ENCODE results near the gene IL5RA.

Gene IL5RA

GRCh38 chr3:3109407-3110298, 521 bp downstream of the IL5RA start:
- TF ChIP-seq EZH2phosphoT487 (IDR thresholded peaks at IDR 0.05; ENCODE audit: low read length) = no peak
- H3F3A ChIP-seq (ENCODE audit: insufficient read depth, low read length) = no peaks in the 10 kb centered on the region
- DNase-seq = no peak
- H3K9me2 ChIP-seq (replicated peaks; ENCODE audit: insufficient read depth, low read length) = no peaks in the 10 kb centered on the region
- H3K79me2 ChIP-seq (ENCODE audit: low read length) = no peaks in the 10 kb centered on the region
- H3K27me3 ChIP-seq (replicated peaks; ENCODE audit: insufficient read depth, low read length) = no peaks in the 10 kb centered on the region
- H3K4me1 ChIP-seq (ENCODE audit: low read length) = no peaks in the 10 kb centered on the region
- no peaks in the 10 kb centered on the region for H3K36me3 ChIP-seq (replicated peaks; ENCODE audit: insufficient read depth, low read length)
- H3K9ac ChIP-seq (ENCODE audit: low read length) = no peak overlapping the region
- no peaks in the 10 kb centered on the region for H3K9me3 ChIP-seq (replicated peaks; ENCODE audit: insufficient read depth, low read length)
- no peak overlapping the region for H3K4me2 ChIP-seq (ENCODE audit: low read depth, low read length)
- H4K20me1 ChIP-seq (ENCODE audit: insufficient read depth, low read length) = no peaks in the 10 kb centered on the region
- H2AFZ ChIP-seq (ENCODE audit: low read length) = no peak overlapping the region
- H3K27ac ChIP-seq (ENCODE audit: low read length) = no peak overlapping the region
- H3K4me3 ChIP-seq (ENCODE audit: low read length) = no peak overlapping the region

GRCh38 chr3:3107858-3108257, 2.3 kb downstream of the IL5RA start:
- Histone ChIP-seq H4K20me1 (ENCODE audit: insufficient read depth, low read length) (no peaks in the 10 kb centered on the region), H3K27me3 (replicated peaks; ENCODE audit: insufficient read depth, low read length) (no peaks in the 10 kb centered on the region), H3K9me3 (replicated peaks; ENCODE audit: insufficient read depth, low read length) (no peaks in the 10 kb centered on the region), H3K4me3 (ENCODE audit: low read length) (no peak overlapping the region), H3F3A (ENCODE audit: insufficient read depth, low read length) (peaks cover 2% of the 10 kb centered on the region; the same call in 1 of the 2 replicates), H3K27ac (ENCODE audit: low read length) (no peak overlapping the region), H3K9ac (ENCODE audit: low read length) (no peak overlapping the region), H3K4me1 (ENCODE audit: low read length) (no peaks in the 10 kb centered on the region), H2AFZ (ENCODE audit: low read length) (no peak overlapping the region), H3K4me2 (ENCODE audit: low read depth, low read length) (no peak overlapping the region), H3K9me2 (replicated peaks; ENCODE audit: insufficient read depth, low read length) (no peaks in the 10 kb centered on the region), H3K36me3 (replicated peaks; ENCODE audit: insufficient read depth, low read length) (no peaks in the 10 kb centered on the region), H3K79me2 (ENCODE audit: low read length) (no peaks in the 10 kb centered on the region)
- TF ChIP-seq EZH2phosphoT487 (IDR thresholded peaks at IDR 0.05; ENCODE audit: low read length) = no peak
- no peak for TF ChIP-seq CTCF (IDR thresholded peaks at IDR 0.05; ENCODE audit: low read length)
- no peak for DNase-seq

GRCh38 chr3:3107181-3107580, 3.0 kb downstream of the IL5RA start:
- H3K9me3 ChIP-seq (replicated peaks; ENCODE audit: insufficient read depth, low read length) = no peaks in the 10 kb centered on the region
- DNase-seq = no peak
- H3K4me1 ChIP-seq (ENCODE audit: low read length) = no peaks in the 10 kb centered on the region
- no peak overlapping the region for H3K27ac ChIP-seq (ENCODE audit: low read length)
- no peaks in the 10 kb centered on the region for H3K79me2 ChIP-seq (ENCODE audit: low read length)
- H3K36me3 ChIP-seq (replicated peaks; ENCODE audit: insufficient read depth, low read length) = no peaks in the 10 kb centered on the region
- no peak overlapping the region for H3K4me3 ChIP-seq (ENCODE audit: low read length)
- no peaks in the 10 kb centered on the region for H3K27me3 ChIP-seq (replicated peaks; ENCODE audit: insufficient read depth, low read length)
- peaks cover 8% of the 10 kb centered on the region; the same call in 1 of the 2 replicates for H3F3A ChIP-seq (ENCODE audit: insufficient read depth, low read length)
- no peak overlapping the region for H2AFZ ChIP-seq (ENCODE audit: low read length)
- TF ChIP-seq EZH2 (optimal IDR thresholded peaks at IDR 0.05; ENCODE audit: low read depth, low read length) = no peak
- TF ChIP-seq CTCF (IDR thresholded peaks at IDR 0.05; ENCODE audit: low read length) = no peak
- no peak for TF ChIP-seq EZH2phosphoT487 (IDR thresholded peaks at IDR 0.05; ENCODE audit: low read length)
- H3K9ac ChIP-seq (ENCODE audit: low read length) = no peak overlapping the region
- H3K4me2 ChIP-seq (ENCODE audit: low read depth, low read length) = no peak overlapping the region
- no peaks in the 10 kb centered on the region for H3K9me2 ChIP-seq (replicated peaks; ENCODE audit: insufficient read depth, low read length)
- no peaks in the 10 kb centered on the region for H4K20me1 ChIP-seq (ENCODE audit: insufficient read depth, low read length)

- H3K4me2 ChIP-seq (ENCODE audit: low read depth, low read length) = no peak overlapping the region
- no peak overlapping the region for H3K9ac ChIP-seq (ENCODE audit: low read length)
- no peaks in the 10 kb centered on the region for H3K36me3 ChIP-seq (replicated peaks; ENCODE audit: insufficient read depth, low read length)
- no peaks in the 10 kb centered on the region for H3K27me3 ChIP-seq (replicated peaks; ENCODE audit: insufficient read depth, low read length)
- H3K9me3 ChIP-seq (replicated peaks; ENCODE audit: insufficient read depth, low read length) = no peaks in the 10 kb centered on the region
- no peaks in the 10 kb centered on the region for H3K9me2 ChIP-seq (replicated peaks; ENCODE audit: insufficient read depth, low read length)
- H3K79me2 ChIP-seq (ENCODE audit: low read length) = no peaks in the 10 kb centered on the region
- no peaks in the 10 kb centered on the region for H4K20me1 ChIP-seq (ENCODE audit: insufficient read depth, low read length)
- peaks cover 19% of the 10 kb centered on the region for H3F3A ChIP-seq (ENCODE audit: insufficient read depth, low read length)
- peaks cover 6% of the 10 kb centered on the region for H3K4me1 ChIP-seq (ENCODE audit: low read length)
- no peak overlapping the region for H3K4me3 ChIP-seq (ENCODE audit: low read length)
- TF ChIP-seq EZH2 (optimal IDR thresholded peaks at IDR 0.05; ENCODE audit: low read depth, low read length) (no peak), CTCF (IDR thresholded peaks at IDR 0.05; ENCODE audit: low read length) (no peak), EZH2phosphoT487 (IDR thresholded peaks at IDR 0.05; ENCODE audit: low read length) (no peak)
- H2AFZ ChIP-seq (ENCODE audit: low read length) = no peak overlapping the region
- no peak overlapping the region for H3K27ac ChIP-seq (ENCODE audit: low read length)
- no peak for DNase-seq
Measured at GRCh38 chr3:3105815-3106214, 4.4 kb downstream of the IL5RA start.

Measured in MM.1S (cell line).